ENCODE data around the gene MYLK.

MYLK gene

GRCh38 chr3:123791898-123792297 is 92.2 kb downstream of the MYLK start:
- DNase-seq = no peak

DNA sequence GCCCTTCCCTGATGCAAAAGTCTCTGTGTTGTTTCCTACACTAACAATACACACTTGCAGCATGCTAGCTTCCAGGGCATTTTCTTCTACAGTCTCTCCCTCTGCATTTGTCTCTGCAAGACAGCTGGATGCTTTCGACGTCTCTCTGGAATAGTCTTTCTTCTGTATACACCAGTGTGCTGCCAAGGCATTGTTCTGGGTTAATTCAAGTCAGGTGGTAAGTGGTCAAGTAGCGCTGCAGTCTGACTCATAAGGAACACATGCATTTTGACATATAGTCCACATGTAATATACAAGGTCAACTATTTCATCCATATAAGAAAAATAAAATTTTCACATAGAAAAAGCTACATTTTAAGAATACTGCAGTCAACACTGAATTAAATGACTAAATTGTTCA is 92.7 kb downstream of the MYLK start:
- DNase-seq = no peak

DNA sequence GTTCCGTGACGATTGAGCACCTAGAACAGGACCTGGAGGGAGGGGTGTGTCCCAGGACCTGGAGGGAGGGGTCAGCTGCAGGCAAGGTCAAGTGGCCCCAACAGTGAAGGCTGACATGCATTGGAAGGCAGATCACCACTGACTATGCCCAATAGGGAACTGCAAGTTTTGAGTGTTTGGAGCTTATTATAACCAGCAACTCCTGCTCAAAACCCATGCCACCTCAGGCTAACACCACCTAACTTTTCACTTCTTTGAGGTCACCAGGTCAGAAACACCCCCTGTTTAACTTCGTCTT is 93.1 kb downstream of the MYLK start:
- DNase-seq = no peak

- no peak for DNase-seq
These were observed 93.7 kb downstream of the MYLK start for GRCh38 chr3:123790254-123791072.

DNA sequence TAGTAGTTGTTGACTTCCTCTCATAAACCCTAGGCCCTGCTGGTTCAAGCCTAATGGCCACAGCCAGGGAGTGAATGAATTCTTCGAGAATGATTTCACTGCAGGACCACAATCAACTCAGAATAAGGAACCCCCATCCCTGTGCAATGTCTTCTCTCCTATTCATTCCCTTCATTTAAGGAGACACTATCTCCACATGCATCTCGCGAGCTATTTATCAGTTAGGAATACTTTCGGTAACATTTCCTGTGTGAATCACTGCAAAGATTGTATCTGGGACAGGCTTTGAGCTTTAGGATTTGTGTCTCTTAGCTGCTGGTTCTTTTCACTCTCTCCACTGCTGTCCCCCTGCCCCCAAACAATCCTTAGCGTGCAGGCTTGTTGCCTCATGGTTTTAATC is 94.4 kb downstream of the MYLK start:
- DNase-seq = no peak

DNA sequence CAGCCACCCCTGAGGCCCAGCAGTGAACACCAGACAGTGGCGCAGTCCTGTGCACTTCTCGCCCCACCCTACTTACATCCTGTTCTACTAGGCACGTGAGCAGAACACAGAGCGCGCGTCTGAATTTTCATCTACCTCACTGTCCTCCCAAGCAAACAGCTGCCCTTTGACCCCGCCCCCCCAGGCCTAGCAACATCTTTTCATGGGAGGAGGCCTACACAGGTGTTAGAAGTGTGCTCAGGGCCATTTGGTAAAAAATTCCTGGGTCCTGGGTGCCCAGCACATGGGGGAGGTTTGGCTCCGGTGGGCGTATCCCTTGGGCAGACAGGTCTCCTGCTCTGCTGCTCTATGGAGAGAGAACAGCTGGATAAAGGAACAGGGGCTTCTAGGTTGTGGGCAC is 95.0 kb downstream of the MYLK start:
- DNase-seq = no peak

GRCh38 chr3:123788710-123789109 is 95.4 kb downstream of the MYLK start:
- no peak for DNase-seq

DNA sequence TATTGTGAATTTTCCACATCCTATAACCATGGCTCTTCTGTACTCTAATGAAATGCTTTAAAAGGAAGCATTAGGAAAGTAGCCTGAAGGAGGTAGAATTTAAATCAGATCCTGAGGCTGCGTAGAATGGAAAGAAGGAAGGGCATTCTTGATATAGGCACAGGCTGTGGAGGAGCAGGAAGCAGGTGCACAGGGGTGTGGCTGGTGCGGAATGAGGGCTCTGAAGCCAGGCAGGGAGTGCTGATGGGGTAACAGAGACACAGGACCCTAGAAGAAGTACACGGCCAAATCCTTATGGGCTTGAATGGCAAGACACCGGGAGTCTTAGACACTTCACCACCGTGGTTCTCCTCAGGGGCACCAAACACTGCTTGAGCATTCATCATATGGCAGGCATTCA is 97.0 kb downstream of the MYLK start:
- no peak for DNase-seq

- DNase-seq = no peak
These were observed 98.5 kb downstream of the MYLK start for GRCh38 chr3:123785602-123786001.

- DNase-seq = no peak
These were observed 100.3 kb downstream of the MYLK start for GRCh38 chr3:123783811-123784210.

GRCh38 chr3:123783050-123783689 is 101.0 kb downstream of the MYLK start:
- no peak for DNase-seq

DNA sequence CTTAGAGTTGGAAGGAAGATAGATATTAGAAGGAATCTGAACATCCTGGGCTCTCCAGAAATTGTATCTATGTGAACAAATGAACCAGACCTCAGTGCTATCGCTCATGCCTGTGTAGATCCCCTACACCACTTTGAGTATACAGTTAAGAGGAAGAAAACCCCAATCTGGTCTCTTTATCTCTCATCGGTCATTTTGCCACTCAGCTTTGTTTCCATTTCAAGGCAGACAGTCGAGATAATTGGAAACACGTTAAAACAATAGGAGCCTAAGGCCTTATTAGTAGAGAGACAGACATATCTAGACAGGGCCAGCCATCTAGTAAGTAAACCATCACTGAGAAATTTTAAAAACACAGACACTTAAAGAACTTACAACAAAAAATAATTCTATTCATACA is 101.6 kb downstream of the MYLK start:
- no peak for DNase-seq

- no peak for DNase-seq
These were observed 102.4 kb downstream of the MYLK start for GRCh38 chr3:123781571-123782275.

DNA sequence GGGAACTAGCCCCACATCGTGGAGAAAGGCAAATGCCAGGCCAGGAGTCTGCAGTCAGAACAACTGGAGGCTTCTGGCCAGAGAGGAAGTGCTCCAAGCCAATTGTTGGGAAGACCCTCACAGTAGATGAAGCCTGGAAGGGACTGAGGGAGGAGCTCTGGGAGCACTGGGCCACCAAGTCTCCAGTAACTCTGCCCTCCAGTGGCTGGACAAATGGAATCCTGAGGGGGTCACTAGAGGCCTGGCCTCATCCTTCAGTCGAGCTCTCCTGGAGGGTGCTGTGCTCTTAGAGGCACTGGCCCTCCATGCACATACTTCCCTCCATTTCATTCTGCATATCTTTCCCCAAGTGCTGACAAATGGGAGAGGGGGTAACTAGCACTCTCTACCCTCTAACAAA is 103.0 kb downstream of the MYLK start:
- DNase-seq = no peak

DNA sequence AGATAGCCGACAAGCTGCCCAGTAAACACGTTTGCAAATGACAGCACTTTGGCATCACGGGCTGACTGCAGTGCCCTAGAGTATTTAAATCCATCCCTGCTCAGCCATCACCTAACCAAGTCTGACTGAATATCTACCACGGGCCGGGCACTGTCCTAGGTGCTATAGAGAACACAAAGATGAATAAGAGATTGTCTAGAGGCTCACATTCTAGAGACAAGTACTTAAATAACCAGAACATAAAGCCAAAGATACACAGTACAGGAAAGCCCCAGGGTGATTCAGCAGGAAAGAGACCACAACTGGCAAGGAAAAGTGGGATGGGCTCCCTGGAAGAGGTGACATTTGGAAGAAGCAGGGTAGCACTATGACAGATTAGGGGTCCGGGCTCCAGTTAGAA is 103.5 kb downstream of the MYLK start:
- no peak for DNase-seq

GRCh38 chr3:123779655-123780231 is 104.4 kb downstream of the MYLK start:
- no peak for DNase-seq

DNA sequence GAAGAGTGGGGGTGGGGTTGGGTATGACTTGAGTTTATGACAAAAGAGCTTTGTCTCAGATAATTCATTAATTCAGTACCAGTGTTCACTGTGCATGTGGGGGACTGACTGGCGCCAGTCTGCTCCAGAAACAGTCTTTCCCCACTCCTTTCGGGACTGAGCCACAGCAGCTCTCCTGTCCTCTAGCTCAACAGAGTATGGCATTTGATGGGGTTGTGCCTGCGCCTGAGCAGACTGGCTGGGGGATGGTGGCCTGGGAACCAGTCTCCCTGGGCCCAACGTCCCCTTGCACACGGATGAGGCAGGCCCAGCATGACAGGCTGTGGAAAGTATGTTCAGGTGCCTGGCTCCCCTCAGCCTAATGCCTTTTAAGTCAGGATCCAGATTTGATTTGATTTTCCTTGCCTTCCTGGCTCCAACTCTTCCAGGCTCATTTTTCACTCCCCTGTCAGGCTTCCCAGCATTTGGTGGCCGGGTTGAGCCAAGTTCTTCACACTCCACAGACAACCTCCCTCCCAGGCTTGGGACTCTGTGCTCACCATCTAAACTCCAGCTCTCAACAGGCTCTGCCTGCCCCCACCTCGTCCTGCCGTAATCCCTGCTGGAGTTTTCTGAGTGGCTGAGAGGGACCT is 105.0 kb downstream of the MYLK start:
- no peak for DNase-seq

GRCh38 chr3:123778525-123778924 is 105.6 kb downstream of the MYLK start:
- DNase-seq = no peak

DNA sequence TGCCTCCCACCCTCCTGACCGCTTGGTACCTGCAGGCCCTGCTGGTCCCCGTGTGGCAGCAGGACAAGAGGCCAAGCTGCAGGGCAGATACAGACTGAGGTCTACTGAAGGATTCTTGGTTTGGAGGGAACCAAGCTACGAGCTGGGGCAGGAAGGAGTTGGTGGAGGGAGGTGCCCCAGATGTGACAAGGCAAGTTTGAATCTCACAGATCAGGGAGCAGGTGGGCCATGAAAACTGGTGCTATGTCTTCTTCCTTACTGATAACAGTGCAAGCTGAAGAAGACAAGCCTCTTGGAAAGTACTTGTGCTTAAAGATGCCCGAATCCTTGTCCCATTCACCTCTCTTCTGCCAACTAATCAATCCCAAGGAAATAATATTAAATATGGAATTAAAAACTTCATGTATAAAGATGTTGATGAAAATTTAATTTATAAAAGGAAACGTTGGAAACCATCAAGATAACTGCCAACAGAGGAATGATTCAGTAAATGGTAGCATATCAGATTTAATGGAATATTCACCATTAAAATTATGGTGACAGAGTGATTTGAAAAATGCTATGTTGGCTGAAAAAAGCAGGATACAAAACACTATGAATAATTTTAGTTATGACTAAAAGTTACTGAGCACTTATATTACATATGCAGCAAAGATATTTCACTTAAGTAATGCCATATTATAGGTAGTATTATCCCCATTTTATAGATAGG is 107.9 kb downstream of the MYLK start:
- DNase-seq = no peak

GRCh38 chr3:123774474-123774873 is 109.7 kb downstream of the MYLK start:
- no peak for DNase-seq

DNA sequence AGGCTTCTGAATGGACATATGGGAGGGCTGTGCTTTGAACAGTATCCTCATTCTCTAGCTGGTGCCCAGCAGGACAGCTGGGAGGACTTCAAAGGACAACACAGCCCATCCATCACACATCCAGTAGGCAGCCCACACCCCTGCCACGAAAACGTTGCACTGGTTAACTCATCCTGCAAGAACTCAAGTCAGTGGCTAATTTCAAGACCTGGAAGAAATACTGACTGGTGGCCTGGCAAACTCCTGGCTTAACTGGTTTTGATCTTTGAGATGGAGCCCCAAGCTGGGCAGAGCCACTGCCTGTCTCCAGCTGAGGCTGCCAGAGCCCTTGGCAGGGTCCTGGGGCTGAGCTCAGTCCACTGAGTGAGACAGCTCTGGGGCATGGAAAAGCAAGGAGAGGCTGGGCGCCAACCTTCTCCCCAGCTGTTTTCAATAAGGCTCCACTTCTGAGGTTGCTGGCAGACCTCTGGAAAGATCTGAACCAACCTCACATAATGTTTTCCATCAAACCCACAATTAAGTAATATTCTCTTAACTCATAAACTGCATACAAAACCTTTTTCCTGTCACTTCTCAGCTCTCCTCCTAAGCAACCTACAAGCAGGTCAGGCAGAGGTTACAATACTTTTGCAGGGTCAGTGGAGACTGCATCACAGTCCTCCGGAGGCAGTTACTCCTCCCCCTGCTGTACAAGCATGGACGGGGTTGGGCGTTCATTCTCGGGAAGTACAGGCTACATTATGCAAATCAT is 110.3 kb downstream of the MYLK start:
- no peak for DNase-seq

DNA sequence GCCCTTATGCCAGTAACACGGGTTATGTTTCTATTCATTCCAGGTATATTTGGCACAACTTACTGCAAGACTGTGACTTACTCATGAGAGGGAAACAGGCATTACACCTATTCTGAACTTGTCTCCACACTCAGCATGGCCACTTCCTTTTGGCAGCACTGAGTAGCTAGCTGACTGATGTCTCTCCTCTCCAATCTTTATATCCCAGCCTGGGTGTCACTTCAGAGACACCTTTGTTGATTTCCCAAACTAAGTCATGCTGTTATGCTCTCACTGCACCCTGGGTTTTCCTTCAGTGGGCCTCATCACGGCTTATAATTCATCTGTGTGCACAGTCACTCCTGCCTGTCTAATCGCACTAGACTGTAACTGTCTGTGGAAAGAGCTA is 114.8 kb downstream of the MYLK start:
- no peak for DNase-seq
